ENCODE measurements around the gene USH2A.
"Not testable (repeated sequence)": the region's sequence is repeated elsewhere in the genome, so short reads cannot be mapped to it uniquely, and the experiment has no call there.

The USH2A gene

GRCh38 chr1:216020743-216021345 lies 402.4 kb downstream of the USH2A start:
- no peak overlapping the region for H3K27ac Mint-ChIP-seq
- H3K27me3 Mint-ChIP-seq = no peaks in the 10 kb centered on the region
- H3K9me3 Mint-ChIP-seq = peaks cover 12% of the 10 kb centered on the region
- no peak overlapping the region for H3K4me3 Mint-ChIP-seq
- DNase-seq = no peak
- H3K4me1 Mint-ChIP-seq (ENCODE audit: low read depth) = no peaks in the 10 kb centered on the region
- H3K36me3 Mint-ChIP-seq (ENCODE audit: low read depth) = no peaks in the 10 kb centered on the region

GRCh38 chr1:216015116-216015515 lies 408.1 kb downstream of the USH2A start:
- no peaks in the 10 kb centered on the region for H3K36me3 Mint-ChIP-seq (ENCODE audit: low read depth)
- H3K9me3 Mint-ChIP-seq = peaks cover 12% of the 10 kb centered on the region
- no peak for DNase-seq
- H3K4me3 Mint-ChIP-seq = no peak overlapping the region
- H3K27ac Mint-ChIP-seq = no peak overlapping the region
- H3K4me1 Mint-ChIP-seq (ENCODE audit: low read depth) = no peaks in the 10 kb centered on the region
- H3K27me3 Mint-ChIP-seq = no peaks in the 10 kb centered on the region

- no peaks in the 10 kb centered on the region for H3K4me1 Mint-ChIP-seq (ENCODE audit: low read depth)
- H3K36me3 Mint-ChIP-seq (ENCODE audit: low read depth) = no peaks in the 10 kb centered on the region
- no peak for DNase-seq
- no peak overlapping the region for H3K4me3 Mint-ChIP-seq
- no peak overlapping the region for H3K27ac Mint-ChIP-seq
- peaks cover 14% of the 10 kb centered on the region for H3K9me3 Mint-ChIP-seq
- H3K27me3 Mint-ChIP-seq = no peaks in the 10 kb centered on the region
Measured at GRCh38 chr1:216014086-216014485, 409.2 kb downstream of the USH2A start.

- DNase-seq; H3K4me3 Mint-ChIP-seq; H3K27ac Mint-ChIP-seq; H3K27me3 Mint-ChIP-seq; H3K36me3 Mint-ChIP-seq (ENCODE audit: low read depth); H3K4me1 Mint-ChIP-seq (ENCODE audit: low read depth): not testable (repeated sequence)
- peaks cover 18% of the 10 kb centered on the region for H3K9me3 Mint-ChIP-seq
Measured at GRCh38 chr1:216009456-216009855, 413.8 kb downstream of the USH2A start.

GRCh38 chr1:216005916-216006315 lies 417.3 kb downstream of the USH2A start:
- no peaks in the 10 kb centered on the region for H3K27me3 Mint-ChIP-seq
- H3K4me1 Mint-ChIP-seq (ENCODE audit: low read depth) = no peaks in the 10 kb centered on the region
- no peak overlapping the region for H3K4me3 Mint-ChIP-seq
- no peaks in the 10 kb centered on the region for H3K36me3 Mint-ChIP-seq (ENCODE audit: low read depth)
- peaks cover 11% of the 10 kb centered on the region for H3K9me3 Mint-ChIP-seq
- DNase-seq = no peak
- H3K27ac Mint-ChIP-seq = no peak overlapping the region

GRCh38 chr1:215992620-215993019 lies 430.6 kb downstream of the USH2A start:
- no peak for DNase-seq
- H3K27ac Mint-ChIP-seq = no peak overlapping the region
- no peaks in the 10 kb centered on the region for H3K36me3 Mint-ChIP-seq (ENCODE audit: low read depth)
- H3K4me3 Mint-ChIP-seq = no peak overlapping the region
- H3K4me1 Mint-ChIP-seq (ENCODE audit: low read depth) = no peaks in the 10 kb centered on the region
- peaks cover 8% of the 10 kb centered on the region for H3K9me3 Mint-ChIP-seq
- H3K27me3 Mint-ChIP-seq = no peaks in the 10 kb centered on the region

GRCh38 chr1:215987092-215987875 lies 436.0 kb downstream of the USH2A start:
- DNase-seq = no peak
- Mint-ChIP-seq H3K9me3 (peaks cover 15% of the 10 kb centered on the region), H3K27ac (no peak overlapping the region), H3K4me3 (no peak overlapping the region), H3K4me1 (ENCODE audit: low read depth) (no peaks in the 10 kb centered on the region), H3K27me3 (no peaks in the 10 kb centered on the region), H3K36me3 (ENCODE audit: low read depth) (no peaks in the 10 kb centered on the region)

- Mint-ChIP-seq H3K9me3 (peaks cover 15% of the 10 kb centered on the region), H3K27ac (no peak overlapping the region), H3K27me3 (no peaks in the 10 kb centered on the region), H3K4me3 (no peak overlapping the region), H3K4me1 (ENCODE audit: low read depth) (no peaks in the 10 kb centered on the region), H3K36me3 (ENCODE audit: low read depth) (no peaks in the 10 kb centered on the region)
- no peak for DNase-seq
Measured at GRCh38 chr1:215986401-215986800, 436.8 kb downstream of the USH2A start.

GRCh38 chr1:215983680-215984079 lies 439.6 kb downstream of the USH2A start:
- DNase-seq = no peak
- Mint-ChIP-seq H3K36me3 (ENCODE audit: low read depth) (no peaks in the 10 kb centered on the region), H3K4me1 (ENCODE audit: low read depth) (no peaks in the 10 kb centered on the region), H3K9me3 (peaks cover 10% of the 10 kb centered on the region), H3K4me3 (no peak overlapping the region), H3K27me3 (no peaks in the 10 kb centered on the region), H3K27ac (no peak overlapping the region)

GRCh38 chr1:215971793-215972441 lies 451.3 kb downstream of the USH2A start:
- no peak overlapping the region for H3K4me3 Mint-ChIP-seq
- no peaks in the 10 kb centered on the region for H3K36me3 Mint-ChIP-seq (ENCODE audit: low read depth)
- no peaks in the 10 kb centered on the region for H3K4me1 Mint-ChIP-seq (ENCODE audit: low read depth)
- H3K27me3 Mint-ChIP-seq = no peaks in the 10 kb centered on the region
- no peak overlapping the region for H3K27ac Mint-ChIP-seq
- H3K9me3 Mint-ChIP-seq = peaks cover 5% of the 10 kb centered on the region
- DNase-seq = no peak

- no peaks in the 10 kb centered on the region for H3K27me3 Mint-ChIP-seq
- no peak overlapping the region for H3K27ac Mint-ChIP-seq
- H3K4me3 Mint-ChIP-seq = no peak overlapping the region
- H3K4me1 Mint-ChIP-seq (ENCODE audit: low read depth) = no peaks in the 10 kb centered on the region
- peaks cover 7% of the 10 kb centered on the region for H3K9me3 Mint-ChIP-seq
- DNase-seq = no peak
- no peaks in the 10 kb centered on the region for H3K36me3 Mint-ChIP-seq (ENCODE audit: low read depth)
Measured at GRCh38 chr1:215970406-215970805, 452.8 kb downstream of the USH2A start.

GRCh38 chr1:215963621-215964020 lies 459.6 kb downstream of the USH2A start:
- Mint-ChIP-seq H3K27me3 (no peaks in the 10 kb centered on the region), H3K9me3 (peaks cover 7% of the 10 kb centered on the region), H3K36me3 (ENCODE audit: low read depth) (no peaks in the 10 kb centered on the region), H3K27ac (no peak overlapping the region), H3K4me1 (ENCODE audit: low read depth) (no peaks in the 10 kb centered on the region), H3K4me3 (no peak overlapping the region)
- no peak for DNase-seq

- H3K36me3 Mint-ChIP-seq (ENCODE audit: low read depth) = no peaks in the 10 kb centered on the region
- no peak overlapping the region for H3K4me3 Mint-ChIP-seq
- peaks cover 7% of the 10 kb centered on the region for H3K9me3 Mint-ChIP-seq
- H3K27me3 Mint-ChIP-seq = no peaks in the 10 kb centered on the region
- H3K27ac Mint-ChIP-seq = no peak overlapping the region
- DNase-seq = no peak
- H3K4me1 Mint-ChIP-seq (ENCODE audit: low read depth) = no peaks in the 10 kb centered on the region
Measured at GRCh38 chr1:215963040-215963439, 460.2 kb downstream of the USH2A start.

- Mint-ChIP-seq H3K27ac (no peak overlapping the region), H3K9me3 (peaks cover 5% of the 10 kb centered on the region), H3K36me3 (ENCODE audit: low read depth) (no peaks in the 10 kb centered on the region), H3K4me1 (ENCODE audit: low read depth) (no peaks in the 10 kb centered on the region), H3K27me3 (no peaks in the 10 kb centered on the region), H3K4me3 (no peak overlapping the region)
- no peak for DNase-seq
Measured at GRCh38 chr1:215958841-215959240, 464.4 kb downstream of the USH2A start.

- Mint-ChIP-seq H3K27ac (no peak overlapping the region), H3K4me3 (no peak overlapping the region), H3K27me3 (no peaks in the 10 kb centered on the region), H3K9me3 (no peaks in the 10 kb centered on the region), H3K4me1 (ENCODE audit: low read depth) (no peaks in the 10 kb centered on the region), H3K36me3 (ENCODE audit: low read depth) (no peaks in the 10 kb centered on the region)
- no peak for DNase-seq
Measured at GRCh38 chr1:215957663-215958062, 465.6 kb downstream of the USH2A start.
